K562 (cell line): ENCODE data around the gene SOX15. TPM values are rescaled to one million over a fixed set of nuclear protein-coding genes. Genes with fewer than 3 reads are reported as not detected.

Source experiments
- CTBP1 ChIP-seq: fragments of 450-650 bp; IDR thresholded peaks from 2 replicates; pipeline ENCODE4 v1.6.1; 2016; ENCODE audit warnings: borderline replicate concordance
- CTCF ChIP-seq, 3 experiments: IDR thresholded peaks in 2 of 3; conservative IDR thresholded peaks in 1 of 3; 2 replicates each; pipeline ENCODE4 v1.5.1; 2011 to 2012; ENCODE audit warnings: low read length in 3 of 3, mild to moderate bottlenecking in 3 of 3, control low read depth in 2 of 3, improper control_type of control experiment in 1 of 3, inconsistent platforms in 1 of 3, low read depth in 1 of 3, mixed read lengths in 1 of 3, moderate library complexity in 1 of 3; ENCODE audit not compliant: insufficient read depth in 2 of 3
- DNMT1 ChIP-seq: fragments of 450-650 bp; IDR thresholded peaks from 2 replicates; pipeline ENCODE4 v1.6.1; 2016; ENCODE audit warnings: antibody characterized with exemption, mild to moderate bottlenecking
- ESRRA ChIP-seq: fragments of 450-650 bp; IDR thresholded peaks from 2 replicates; pipeline ENCODE4 v1.6.1; 2014; ENCODE audit warnings: low read depth, mild to moderate bottlenecking, moderate library complexity, borderline replicate concordance
- HMG20B ChIP-seq: fragments of 250-450 bp; sonication (Bioruptor Pico); IDR thresholded peaks from 2 replicates; pipeline ENCODE4 v1.5.0; 2021; ENCODE audit warnings: mild to moderate bottlenecking
- L3MBTL2 ChIP-seq: fragments of 450-650 bp; IDR thresholded peaks from 2 replicates; pipeline ENCODE4 v1.6.1; 2016; ENCODE audit warnings: mild to moderate bottlenecking, moderate library complexity
- NCOA6 ChIP-seq: fragments of 450-650 bp; IDR thresholded peaks from 2 replicates; pipeline ENCODE4 v1.6.1; 2017; ENCODE audit warnings: mild to moderate bottlenecking
- NFYB ChIP-seq: IDR thresholded peaks from 2 replicates; pipeline ENCODE4 v1.6.1; 2011; ENCODE audit warnings: mild to moderate bottlenecking, moderate library complexity; ENCODE audit not compliant: insufficient read length; ENCODE audit errors: extremely low read depth
- SREBF1 ChIP-seq: fragments of 150-350 bp; IDR thresholded peaks from 2 replicates; pipeline ENCODE4 v1.6.1; 2014; ENCODE audit warnings: antibody characterized with exemption, low read depth, low read length, borderline replicate concordance
- TFAP4 ChIP-seq: sonication (generic); formaldehyde crosslinking; IDR thresholded peaks from 2 replicates; pipeline ENCODE4 v1.8.0; 2022; ENCODE audit warnings: missing genetic modification reagents, mild to moderate bottlenecking, moderate library complexity, borderline replicate concordance
- THAP12 ChIP-seq: fragments of 250-450 bp; sonication (Bioruptor Pico); IDR thresholded peaks from 2 replicates; pipeline ENCODE4 v1.9.0; 2021; ENCODE audit warnings: mild to moderate bottlenecking, inconsistent platforms
- polyA plus RNA-seq, 8 experiments: library from polyadenylated mRNA; depleted of rRNA in 4 of 8; stranded (reverse) in 5 of 8; unstranded in 3 of 8; fragments of >200 nt; fragmentation: Nextera tagmentation in 2 of 8; fragmentation: Illumina TruSeq in 1 of 8; extraction: Ambion mirVana in 2 of 8; extraction: Trizol in 1 of 8; gene quantifications; 2 replicates each; pipeline versions ENCODE4 v1.2.1 to v1.2.3, GENCODE V29; 2011 to 2014; ENCODE audit warnings: inconsistent platforms in 1 of 8, missing spikeins in 1 of 8
- total RNA-seq, 7 experiments: library from RNA; depleted of rRNA in 6 of 7; stranded (reverse); fragments of >200 nt in 6 of 7; fragmentation: Illumina TruSeq in 2 of 7; extraction: Trizol in 2 of 7; gene quantifications; 2 replicates each; pipeline versions ENCODE4 v1.2.1 to v1.2.3, GENCODE V29; 2011 to 2021; ENCODE audit warnings: low replicate concordance in 1 of 7
- TF ChIP-seq, protein P1 (sequence below), 2 experiments: IDR thresholded peaks; 2 replicates each; pipeline ENCODE4 v1.6.1; 2011; ENCODE audit warnings: borderline replicate concordance in 1 of 2, control low read depth in 1 of 2, low read depth in 1 of 2, low read length in 1 of 2, mild to moderate bottlenecking in 1 of 2, mixed read lengths in 1 of 2, moderate library complexity in 1 of 2; ENCODE audit not compliant: insufficient read depth in 1 of 2, insufficient read length in 1 of 2, poor library complexity in 1 of 2, severe bottlenecking in 1 of 2; ENCODE audit errors: extremely low read depth in 1 of 2
- TF ChIP-seq, protein P2 (sequence below): fragments of 250-450 bp; sonication (Bioruptor Pico); IDR thresholded peaks from 2 replicates; pipeline ENCODE4 v1.5.0; 2021
- TF ChIP-seq, protein P3 (sequence below): fragments of 450-650 bp; IDR thresholded peaks from 2 replicates; pipeline ENCODE4 v1.6.1; 2016; ENCODE audit warnings: low read depth, mild to moderate bottlenecking, moderate library complexity

Gene SOX15
- total and polyA plus RNA-seq, 9 of the 15 experiments (the other 6 are each of a cell fraction or from before 2014, with no cell fraction given): 0.07 to 0.33 (median 0.19) TPM; not detected in 5

GRCh38 chr17:7614425-7615264, 24.8 kb upstream of the SOX15 start, which contains the start of gene FXR2 (continued):
- TF ChIP-seq, protein P1, sequence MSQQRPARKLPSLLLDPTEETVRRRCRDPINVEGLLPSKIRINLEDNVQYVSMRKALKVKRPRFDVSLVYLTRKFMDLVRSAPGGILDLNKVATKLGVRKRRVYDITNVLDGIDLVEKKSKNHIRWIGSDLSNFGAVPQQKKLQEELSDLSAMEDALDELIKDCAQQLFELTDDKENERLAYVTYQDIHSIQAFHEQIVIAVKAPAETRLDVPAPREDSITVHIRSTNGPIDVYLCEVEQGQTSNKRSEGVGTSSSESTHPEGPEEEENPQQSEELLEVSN (IDR thresholded peaks at IDR 0.05; ENCODE audit: borderline replicate concordance in 1 of 2, extremely low read depth in 1 of 2, insufficient read depth in 1 of 2, insufficient read length in 1 of 2, low read depth in 1 of 2, low read length in 1 of 2, poor library complexity in 1 of 2, severe bottlenecking in 1 of 2): peak in 1 of 2 experiments; percentile 32
- no peak for TF ChIP-seq L3MBTL2
- TF ChIP-seq CTCF (IDR thresholded peaks at IDR 0.05 in 2 of 3, conservative IDR thresholded peaks at IDR 0.05 in 1 of 3; ENCODE audit: insufficient read depth in 2 of 3, low read depth in 1 of 3, low read length in 3 of 3): peak; percentile 75 to 98 (median 98)
- TF ChIP-seq, protein P2, sequence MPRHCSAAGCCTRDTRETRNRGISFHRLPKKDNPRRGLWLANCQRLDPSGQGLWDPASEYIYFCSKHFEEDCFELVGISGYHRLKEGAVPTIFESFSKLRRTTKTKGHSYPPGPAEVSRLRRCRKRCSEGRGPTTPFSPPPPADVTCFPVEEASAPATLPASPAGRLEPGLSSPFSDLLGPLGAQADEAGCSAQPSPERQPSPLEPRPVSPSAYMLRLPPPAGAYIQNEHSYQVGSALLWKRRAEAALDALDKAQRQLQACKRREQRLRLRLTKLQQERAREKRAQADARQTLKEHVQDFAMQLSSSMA (CRISPR knock-in tag): no peak
- TF ChIP-seq SREBF1: no peak
- peak; percentile 84 for TF ChIP-seq THAP12 (CRISPR knock-in tag)
- TF ChIP-seq NFYB: peak; percentile 67
- peak; percentile 8; the same call in 1 of the 2 replicates for TF ChIP-seq ESRRA
- TF ChIP-seq, protein P3, sequence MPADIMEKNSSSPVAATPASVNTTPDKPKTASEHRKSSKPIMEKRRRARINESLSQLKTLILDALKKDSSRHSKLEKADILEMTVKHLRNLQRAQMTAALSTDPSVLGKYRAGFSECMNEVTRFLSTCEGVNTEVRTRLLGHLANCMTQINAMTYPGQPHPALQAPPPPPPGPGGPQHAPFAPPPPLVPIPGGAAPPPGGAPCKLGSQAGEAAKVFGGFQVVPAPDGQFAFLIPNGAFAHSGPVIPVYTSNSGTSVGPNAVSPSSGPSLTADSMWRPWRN: no peak
- 0 out of 2 replicates have a peak, but pooled peaks have one; percentile 24 for TF ChIP-seq CTBP1
- peak; percentile 69; the same call in 1 of the 2 replicates for TF ChIP-seq TFAP4 (CRISPR knock-in tag)
- TF ChIP-seq DNMT1: no peak
- no peak for TF ChIP-seq NCOA6
- TF ChIP-seq HMG20B (CRISPR knock-in tag): no peak
